ENCODE data around the gene INPP4B. TPM values are rescaled to one million over a fixed set of nuclear protein-coding genes. Genes with fewer than 3 reads are reported as not detected.

Gene INPP4B
- total and polyA plus RNA-seq, 2 donors (not counting 1 experiment from before 2014, with no cell fraction given): 0.03 TPM; not detected in 1

DNA sequence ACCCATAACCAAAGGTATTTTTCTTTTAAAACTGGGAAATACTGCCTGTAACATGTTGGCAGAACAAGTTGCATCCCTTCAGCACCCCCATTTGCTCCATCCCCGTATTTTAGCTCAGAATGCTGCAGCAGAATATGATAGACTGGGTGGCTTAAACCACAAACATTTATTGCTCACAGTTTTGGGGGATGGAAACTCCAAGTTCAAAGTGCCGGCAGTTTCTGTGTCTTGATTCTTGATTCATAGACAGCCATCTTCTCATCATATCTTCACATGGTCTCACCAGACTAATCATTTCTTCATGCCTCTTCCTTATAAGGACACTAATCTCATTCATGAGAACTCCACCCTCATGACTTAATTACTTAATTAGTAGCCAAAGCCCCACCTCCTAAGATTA lies 10.5 kb upstream of the INPP4B start:
- no peaks in the 10 kb centered on the region for H3K9me3 ChIP-seq (ENCODE audit: control extremely low read depth in 1 of 3, control insufficient read depth in 2 of 3, insufficient read depth in 1 of 3, low read length in 2 of 3)
- H2AFZ ChIP-seq (ENCODE audit: insufficient read depth, low read depth, low read length, poor library complexity, severe bottlenecking): no peak overlapping the region
- peaks cover 5% of the 10 kb centered on the region for H3K27me3 Mint-ChIP-seq
- POLR2A ChIA-PET: no interaction called here
- no peak overlapping the region for H3K27ac ChIP-seq (ENCODE audit: low read length in 2 of 2)
- H3K4me3 Mint-ChIP-seq: no peak overlapping the region
- DNase-seq (no peak), ATAC-seq (ENCODE audit: low read depth) (no peak)
- CTCF ChIA-PET: no interaction called here
- no peak overlapping the region for H3K4me3 ChIP-seq (ENCODE audit: control extremely low read depth in 1 of 5, extremely low read depth in 1 of 5, insufficient read depth in 1 of 5, low read depth in 2 of 5, low read length in 4 of 5)
- TF ChIP-seq EZH2 (IDR thresholded peaks at IDR 0.05; ENCODE audit: borderline replicate concordance, insufficient read depth, low read depth, low read length, poor library complexity, severe bottlenecking): no peak
- TF ChIP-seq, protein P1, sequence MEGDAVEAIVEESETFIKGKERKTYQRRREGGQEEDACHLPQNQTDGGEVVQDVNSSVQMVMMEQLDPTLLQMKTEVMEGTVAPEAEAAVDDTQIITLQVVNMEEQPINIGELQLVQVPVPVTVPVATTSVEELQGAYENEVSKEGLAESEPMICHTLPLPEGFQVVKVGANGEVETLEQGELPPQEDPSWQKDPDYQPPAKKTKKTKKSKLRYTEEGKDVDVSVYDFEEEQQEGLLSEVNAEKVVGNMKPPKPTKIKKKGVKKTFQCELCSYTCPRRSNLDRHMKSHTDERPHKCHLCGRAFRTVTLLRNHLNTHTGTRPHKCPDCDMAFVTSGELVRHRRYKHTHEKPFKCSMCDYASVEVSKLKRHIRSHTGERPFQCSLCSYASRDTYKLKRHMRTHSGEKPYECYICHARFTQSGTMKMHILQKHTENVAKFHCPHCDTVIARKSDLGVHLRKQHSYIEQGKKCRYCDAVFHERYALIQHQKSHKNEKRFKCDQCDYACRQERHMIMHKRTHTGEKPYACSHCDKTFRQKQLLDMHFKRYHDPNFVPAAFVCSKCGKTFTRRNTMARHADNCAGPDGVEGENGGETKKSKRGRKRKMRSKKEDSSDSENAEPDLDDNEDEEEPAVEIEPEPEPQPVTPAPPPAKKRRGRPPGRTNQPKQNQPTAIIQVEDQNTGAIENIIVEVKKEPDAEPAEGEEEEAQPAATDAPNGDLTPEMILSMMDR (IDR thresholded peaks at IDR 0.05): no peak
- no peaks in the 10 kb centered on the region for H3K79me2 ChIP-seq (ENCODE audit: control insufficient read depth, insufficient read depth, low read length)
- H3K9ac ChIP-seq (ENCODE audit: low read length): no peak overlapping the region
- H3K4me1 ChIP-seq (ENCODE audit: control insufficient read depth in 2 of 2, insufficient read depth in 2 of 2, low read length in 2 of 2): no peaks in the 10 kb centered on the region
- no peaks in the 10 kb centered on the region for H3K9me3 Mint-ChIP-seq (ENCODE audit: insufficient read depth)
- no peaks in the 10 kb centered on the region for H3K27me3 ChIP-seq (replicated peaks in 1 of 4; ENCODE audit: control extremely low read depth in 1 of 4, control insufficient read depth in 3 of 4, insufficient read depth in 4 of 4, low read length in 3 of 4)
- intact Hi-C loops (cut with micrococcal nuclease): no loop called here
- H3K4me1 Mint-ChIP-seq: no peaks in the 10 kb centered on the region
- no peak overlapping the region for H3K27ac Mint-ChIP-seq
- WGBS (ENCODE audit: insufficient coverage): 73% methylated on average over 2 of the region's 2 CpGs
- no peaks in the 10 kb centered on the region for H3K36me3 ChIP-seq (replicated peaks in 1 of 2; ENCODE audit: control extremely low read depth in 1 of 2, control insufficient read depth in 1 of 2, extremely low read depth in 1 of 2, insufficient read depth in 2 of 2, low read length in 1 of 2)
- no peaks in the 10 kb centered on the region for H4K20me1 ChIP-seq (ENCODE audit: control insufficient read depth, insufficient read depth, low read length, poor library complexity, severe bottlenecking)
- no peak overlapping the region for H3K4me2 ChIP-seq (replicated peaks; ENCODE audit: low read depth, low read length, poor library complexity, severe bottlenecking)

DNA sequence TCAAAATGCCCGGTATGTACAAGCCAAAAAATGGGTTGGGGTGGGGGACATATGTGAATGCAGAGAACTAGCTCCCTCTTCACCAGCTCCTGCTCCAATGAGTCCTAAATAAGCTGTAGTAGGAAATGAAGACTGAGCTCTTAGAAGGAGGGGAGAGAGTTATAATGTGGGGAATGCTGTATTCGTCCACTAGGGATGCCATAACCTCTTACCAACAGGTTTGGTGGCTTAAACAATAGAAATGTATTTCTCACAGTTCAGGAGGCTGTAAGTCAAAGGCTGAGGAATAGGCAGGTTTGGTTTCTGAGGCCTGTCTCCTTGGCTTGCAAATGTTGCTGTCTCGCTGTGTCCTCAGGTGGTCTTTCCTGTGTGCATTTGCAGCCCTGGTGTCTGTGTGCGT lies 4.4 kb upstream of the INPP4B start:
- ChIA-PET POLR2A (no interaction called here), CTCF (no interaction called here)
- intact Hi-C loops (cut with micrococcal nuclease): no loop called here
- H2AFZ ChIP-seq (ENCODE audit: insufficient read depth, low read depth, low read length, poor library complexity, severe bottlenecking): no peak overlapping the region
- H3K4me2 ChIP-seq (replicated peaks; ENCODE audit: low read depth, low read length, poor library complexity, severe bottlenecking): no peak overlapping the region
- peaks cover 0 to 30% (median 17%) of the 10 kb centered on the region in 4 experiments for H3K27me3 ChIP-seq (replicated peaks in 1 of 4; ENCODE audit: control extremely low read depth in 1 of 4, control insufficient read depth in 3 of 4, insufficient read depth in 4 of 4, low read length in 3 of 4)
- Mint-ChIP-seq H3K27me3 (peaks cover 29% of the 10 kb centered on the region), H3K27ac (no peak overlapping the region), H3K4me1 (peaks cover 16% of the 10 kb centered on the region), H3K9me3 (ENCODE audit: insufficient read depth) (no peaks in the 10 kb centered on the region), H3K4me3 (no peak overlapping the region)
- no peaks in the 10 kb centered on the region for H3K36me3 ChIP-seq (replicated peaks in 1 of 2; ENCODE audit: control extremely low read depth in 1 of 2, control insufficient read depth in 1 of 2, extremely low read depth in 1 of 2, insufficient read depth in 2 of 2, low read length in 1 of 2)
- no peak overlapping the region for H3K4me3 ChIP-seq (ENCODE audit: control extremely low read depth in 1 of 5, extremely low read depth in 1 of 5, insufficient read depth in 1 of 5, low read depth in 2 of 5, low read length in 4 of 5)
- peaks cover 0 to 6% (median 0%) of the 10 kb centered on the region in 3 donors for H3K9me3 ChIP-seq (ENCODE audit: control extremely low read depth in 1 of 3, control insufficient read depth in 2 of 3, insufficient read depth in 1 of 3, low read length in 2 of 3)
- no peak overlapping the region for H3K27ac ChIP-seq (ENCODE audit: low read length in 2 of 2)
- ATAC-seq (ENCODE audit: low read depth): no peak
- H3K79me2 ChIP-seq (ENCODE audit: control insufficient read depth, insufficient read depth, low read length): no peaks in the 10 kb centered on the region
- no peak overlapping the region for H3K9ac ChIP-seq (ENCODE audit: low read length)
- peaks cover 19 to 20% of the 10 kb centered on the region in 2 donors for H3K4me1 ChIP-seq (ENCODE audit: control insufficient read depth in 2 of 2, insufficient read depth in 2 of 2, low read length in 2 of 2)
- no peaks in the 10 kb centered on the region for H4K20me1 ChIP-seq (ENCODE audit: control insufficient read depth, insufficient read depth, low read length, poor library complexity, severe bottlenecking)
- WGBS (ENCODE audit: insufficient coverage): 80% methylated on average over 1 of the region's 4 CpGs
- no peak for TF ChIP-seq EZH2 (IDR thresholded peaks at IDR 0.05; ENCODE audit: borderline replicate concordance, insufficient read depth, low read depth, low read length, poor library complexity, severe bottlenecking)
- TF ChIP-seq, protein P1 (IDR thresholded peaks at IDR 0.05): no peak
- no peak for DNase-seq

Data from B cell (primary cell).